Cardiac muscle cell (in vitro differentiated cells and primary cell): ENCODE data around the gene CRTC1. TPM values are rescaled to one million over a fixed set of nuclear protein-coding genes. Genes with fewer than 3 reads are reported as not detected.

ENCODE experiments used
- DNase-seq, 2 donors: peaks; one replicate each; pipeline versions ENCODE4 v3.0.0 to v3.0.0-alpha.2; 2010 to 2017; ENCODE audit warnings: low read depth in 1 of 2, low spot score in 1 of 2
- H3K27ac ChIP-seq: fragments of 200-600 bp; sonication (generic); 2 replicates; pipeline ENCODE4 v1.5.1; 2016
- H3K27me3 ChIP-seq: fragments of 200-600 bp; sonication (generic); 2 replicates; pipeline ENCODE4 v1.6.0; 2016; ENCODE audit warnings: control low read depth
- H3K36me3 ChIP-seq: fragments of 200-600 bp; sonication (generic); 2 replicates; pipeline ENCODE4 v1.5.1; 2016; ENCODE audit warnings: control low read depth
- H3K4me1 ChIP-seq: fragments of 200-600 bp; sonication (generic); 2 replicates; pipeline ENCODE4 v1.8.1; 2017; ENCODE audit warnings: low read depth, mild to moderate bottlenecking, mixed run types
- H3K4me3 ChIP-seq: fragments of 200-600 bp; sonication (generic); 2 replicates; pipeline ENCODE4 v1.5.1; 2016; ENCODE audit warnings: mild to moderate bottlenecking
- H3K9me3 ChIP-seq: fragments of 200-600 bp; sonication (generic); 2 replicates; pipeline ENCODE4 v1.5.1; 2017; ENCODE audit warnings: low read depth, mild to moderate bottlenecking, control low read depth
- CTCF ChIP-seq: IDR thresholded peaks from 2 replicates; pipeline ENCODE4 v1.5.1; 2012; ENCODE audit warnings: low read depth, mild to moderate bottlenecking, low read length
- polyA plus RNA-seq: library from polyadenylated mRNA; unstranded; fragments of >200 nt; fragmentation: Nextera tagmentation; extraction: Ambion mirVana; gene quantifications from 2 replicates; pipeline ENCODE4 v1.2.1, GENCODE V29; 2016
- total RNA-seq: library from RNA; depleted of rRNA; stranded (reverse); fragments of >200 nt; gene quantifications from 2 replicates; pipeline ENCODE4 v1.2.3, GENCODE V29; 2016

Gene CRTC1
- total and polyA plus RNA-seq, 2 experiments from 2014 or later = 4.0 to 13.8 TPM

GRCh38 chr19:18762125-18763023, 78.9 kb downstream of the CRTC1 start:
- DNase-seq = peak; percentile 31 to 79
- Histone ChIP-seq H3K27ac (no peak overlapping the region), H3K4me3 (no peak overlapping the region), H3K27me3 (no peaks in the 10 kb centered on the region), H3K36me3 (no peaks in the 10 kb centered on the region), H3K9me3 (no peaks in the 10 kb centered on the region), H3K4me1 (peaks cover 4% of the 10 kb centered on the region)
- TF ChIP-seq CTCF = no peak

GRCh38 chr19:18763674-18764590, 80.5 kb downstream of the CRTC1 start:
- TF ChIP-seq CTCF = no peak
- no peak overlapping the region for H3K4me3 ChIP-seq
- peaks cover 10% of the 10 kb centered on the region for H3K4me1 ChIP-seq
- no peaks in the 10 kb centered on the region for H3K9me3 ChIP-seq
- no peaks in the 10 kb centered on the region for H3K36me3 ChIP-seq
- no peak overlapping the region for H3K27ac ChIP-seq
- peak in 1 of 2 donors; percentile 41 for DNase-seq
- no peaks in the 10 kb centered on the region for H3K27me3 ChIP-seq

- no peak overlapping the region for H3K4me3 ChIP-seq
- no peaks in the 10 kb centered on the region for H3K9me3 ChIP-seq
- no peaks in the 10 kb centered on the region for H3K36me3 ChIP-seq
- no peaks in the 10 kb centered on the region for H3K27me3 ChIP-seq
- peaks cover 10% of the 10 kb centered on the region for H3K4me1 ChIP-seq
- no peak overlapping the region for H3K27ac ChIP-seq
- no peak for TF ChIP-seq CTCF
- DNase-seq = no peak
Observed at GRCh38 chr19:18764591-18765051, 81.1 kb downstream of the CRTC1 start.

GRCh38 chr19:18765224-18765623, 81.7 kb downstream of the CRTC1 start:
- Histone ChIP-seq H3K27ac (no peak overlapping the region), H3K27me3 (no peaks in the 10 kb centered on the region), H3K4me3 (no peak overlapping the region), H3K9me3 (no peaks in the 10 kb centered on the region), H3K36me3 (no peaks in the 10 kb centered on the region), H3K4me1 (peaks cover 10% of the 10 kb centered on the region)
- no peak for DNase-seq
- TF ChIP-seq CTCF = no peak

GRCh38 chr19:18768046-18768771, 84.7 kb downstream of the CRTC1 start:
- peak in 1 of 2 donors; percentile 31 for DNase-seq

More at GRCh38 chr19:18768046-18768771, 84.7 kb downstream of the CRTC1 start:
- Histone ChIP-seq H3K4me3 (no peak overlapping the region), H3K27ac (no peak overlapping the region), H3K36me3 (no peaks in the 10 kb centered on the region), H3K9me3 (no peaks in the 10 kb centered on the region), H3K4me1 (peaks cover 6% of the 10 kb centered on the region), H3K27me3 (no peaks in the 10 kb centered on the region)
- TF ChIP-seq CTCF = no peak
